ENCODE results near the gene NEDD4L.

NEDD4L gene

GRCh38 chr18:58311390-58311789 lies 267.4 kb downstream of the NEDD4L start (continued):
- no peak for TF ChIP-seq ZNF645 (tag by site-specific recombination; IDR thresholded peaks at IDR 0.05)
- no peak for TF ChIP-seq ZFP3 (tag by site-specific recombination; IDR thresholded peaks at IDR 0.05; ENCODE audit: low read depth)
- no peak for TF ChIP-seq MYNN (tag by site-specific recombination; IDR thresholded peaks at IDR 0.05; ENCODE audit: borderline replicate concordance)
- TF ChIP-seq ZNF704 (tag by site-specific recombination; IDR thresholded peaks at IDR 0.05), result no peak

GRCh38 chr18:58313491-58314032 lies 269.5 kb downstream of the NEDD4L start:
- Histone ChIP-seq H3K4me3 (ENCODE audit: low read depth, low read length) (no peak overlapping the region), H3K36me3 (ENCODE audit: control insufficient read depth in 2 of 2, insufficient read depth in 1 of 2, low read length in 2 of 2) (no peaks in the 10 kb centered on the region), H3K4me1 (ENCODE audit: control insufficient read depth, insufficient read depth, low read length) (peaks cover 13% of the 10 kb centered on the region), H3K9me3 (ENCODE audit: control insufficient read depth, insufficient read depth, low read depth, low read length) (no peaks in the 10 kb centered on the region), H3K27ac (ENCODE audit: extremely low read depth, low read depth, low read length) (no peak overlapping the region)
- no peak for TF ChIP-seq RBAK (tag by site-specific recombination; IDR thresholded peaks at IDR 0.05)
- no peak for TF ChIP-seq HIC1 (tag by site-specific recombination; IDR thresholded peaks at IDR 0.05)
- TF ChIP-seq ZNF580 (tag by site-specific recombination; IDR thresholded peaks at IDR 0.05), result peak; percentile 58; the same call in 1 of the 2 replicates
- no peak for TF ChIP-seq GLI2 (tag by site-specific recombination; IDR thresholded peaks at IDR 0.05; ENCODE audit: borderline replicate concordance, low read depth)
- no peak for TF ChIP-seq ZSCAN16 (tag by site-specific recombination; IDR thresholded peaks at IDR 0.05)
- ChIA-PET POLR2A (no interaction called here), CTCF (interaction anchor here (0.6 to 1.2 kb wide), 2 partner anchors 27 to 132 kb away, joined by 3 read pairs; no protein-coding TSS in a partner anchor)

GRCh38 chr18:58314284-58314683 lies 270.3 kb downstream of the NEDD4L start:
- ChIA-PET POLR2A (no interaction called here), CTCF (interaction anchor here (0.6 to 1.2 kb wide), 5 partner anchors 16 to 103 kb away, joined by 3 to 5 read pairs (median 3); no protein-coding TSS in a partner anchor)
- no peak overlapping the region for H3K27ac ChIP-seq (ENCODE audit: extremely low read depth, low read depth, low read length)
- peaks cover 13% of the 10 kb centered on the region for H3K4me1 ChIP-seq (ENCODE audit: control insufficient read depth, insufficient read depth, low read length)
- H3K9me3 ChIP-seq (ENCODE audit: control insufficient read depth, insufficient read depth, low read depth, low read length), result no peaks in the 10 kb centered on the region
- no peaks in the 10 kb centered on the region for H3K36me3 ChIP-seq (ENCODE audit: control insufficient read depth in 2 of 2, insufficient read depth in 1 of 2, low read length in 2 of 2)
- no peak overlapping the region for H3K4me3 ChIP-seq (ENCODE audit: low read depth, low read length)
- TF ChIP-seq ZNF292 (tag by site-specific recombination; IDR thresholded peaks at IDR 0.05; ENCODE audit: borderline replicate concordance, low read depth) (no peak), SP2 (tag by site-specific recombination; IDR thresholded peaks at IDR 0.05) (no peak), EGR2 (tag by site-specific recombination; IDR thresholded peaks at IDR 0.05; ENCODE audit: low read depth) (no peak), ZNF707 (tag by site-specific recombination; IDR thresholded peaks at IDR 0.05) (no peak), ZNF335 (tag by site-specific recombination; conservative IDR thresholded peaks at IDR 0.05) (0 out of 2 replicates have a peak, but pooled peaks have one; percentile 15), ZNF280C (tag by site-specific recombination; IDR thresholded peaks at IDR 0.05) (no peak), PRDM1 (tag by site-specific recombination; IDR thresholded peaks at IDR 0.05) (peak; percentile 70; the same call in 1 of the 2 replicates), ZNF600 (tag by site-specific recombination; IDR thresholded peaks at IDR 0.05) (peak; percentile 61), REST (tag by site-specific recombination; IDR thresholded peaks at IDR 0.05) (peak; percentile 51; the same call in 1 of the 2 replicates), SP7 (tag by site-specific recombination; IDR thresholded peaks at IDR 0.05) (peak; percentile 95), ZFP3 (tag by site-specific recombination; IDR thresholded peaks at IDR 0.05; ENCODE audit: low read depth) (no peak), ZNF768 (tag by site-specific recombination; IDR thresholded peaks at IDR 0.05) (no peak), ZNF629 (tag by site-specific recombination; IDR thresholded peaks at IDR 0.05) (0 out of 2 replicates have a peak, but pooled peaks have one; percentile 28), ZNF596 (tag by site-specific recombination; IDR thresholded peaks at IDR 0.05) (no peak)
